NCI-H2081 treated with DMSO at 0.1 percent for 48 hours (cell line): ENCODE measurements around the gene VWA3B.
"Not testable (repeated sequence)": the region's sequence is repeated elsewhere in the genome, so short reads cannot be mapped to it uniquely, and the experiment has no call there.

ENCODE experiments used
- DNase-seq: peaks from one replicate; lab custom pipeline; 2025; lab: John Stamatoyannopoulos, UW

The VWA3B gene

DNA sequence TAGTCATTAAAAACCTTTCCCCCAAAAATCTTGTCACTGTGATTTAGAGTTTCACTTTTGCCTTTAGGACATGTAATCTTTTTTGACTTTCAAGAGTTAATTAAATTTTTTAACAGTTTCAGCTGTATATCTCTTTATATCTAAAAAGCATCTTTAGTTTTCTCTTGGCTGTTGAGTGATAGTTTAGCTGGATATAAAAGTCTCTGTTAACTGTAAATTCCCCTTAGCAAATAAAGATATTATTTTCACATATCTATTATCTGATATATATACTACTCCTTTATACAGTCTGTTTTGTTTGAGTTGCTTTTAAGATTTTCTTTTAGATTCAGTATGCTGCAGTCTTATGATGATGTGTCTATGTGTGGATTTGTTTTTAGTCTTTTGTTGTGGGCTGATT lies 160.4 kb downstream of the VWA3B start:
- DNase-seq, result no peak

DNA sequence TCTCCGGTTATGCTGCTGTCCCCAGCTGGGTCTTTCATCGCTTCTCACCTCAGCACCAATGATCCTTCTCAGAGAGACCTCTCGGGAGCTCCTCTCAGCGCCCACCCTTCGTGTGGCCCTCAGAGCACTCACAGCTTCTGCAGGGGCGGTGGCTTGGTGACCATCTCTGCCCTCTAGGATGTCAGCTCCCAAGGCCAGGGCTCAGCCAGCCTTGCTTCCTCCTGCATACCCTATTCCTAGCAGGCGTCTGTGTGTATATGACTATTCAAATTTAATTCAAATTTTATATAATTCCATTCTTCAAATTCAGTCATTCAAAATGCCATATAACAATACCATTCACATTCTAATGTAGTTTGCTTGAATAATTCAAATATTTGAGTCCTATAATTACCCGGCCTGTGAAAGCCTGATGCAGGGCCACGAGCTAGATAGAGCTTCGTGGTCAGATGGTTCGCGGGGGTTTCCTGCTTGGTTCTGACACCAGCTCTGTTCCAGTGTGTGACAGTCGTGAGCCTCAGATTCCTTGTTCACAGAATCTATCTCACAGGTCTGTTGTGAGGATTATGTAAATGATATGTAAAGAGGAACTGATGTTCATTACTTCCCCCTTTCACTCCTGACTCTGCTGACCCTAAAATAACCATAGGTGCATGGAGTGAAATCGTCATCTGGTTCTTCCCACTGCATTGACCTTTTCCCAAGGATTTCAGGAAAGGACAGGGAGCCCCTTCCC lies 165.2 kb downstream of the VWA3B start:
- DNase-seq, result no peak

DNA sequence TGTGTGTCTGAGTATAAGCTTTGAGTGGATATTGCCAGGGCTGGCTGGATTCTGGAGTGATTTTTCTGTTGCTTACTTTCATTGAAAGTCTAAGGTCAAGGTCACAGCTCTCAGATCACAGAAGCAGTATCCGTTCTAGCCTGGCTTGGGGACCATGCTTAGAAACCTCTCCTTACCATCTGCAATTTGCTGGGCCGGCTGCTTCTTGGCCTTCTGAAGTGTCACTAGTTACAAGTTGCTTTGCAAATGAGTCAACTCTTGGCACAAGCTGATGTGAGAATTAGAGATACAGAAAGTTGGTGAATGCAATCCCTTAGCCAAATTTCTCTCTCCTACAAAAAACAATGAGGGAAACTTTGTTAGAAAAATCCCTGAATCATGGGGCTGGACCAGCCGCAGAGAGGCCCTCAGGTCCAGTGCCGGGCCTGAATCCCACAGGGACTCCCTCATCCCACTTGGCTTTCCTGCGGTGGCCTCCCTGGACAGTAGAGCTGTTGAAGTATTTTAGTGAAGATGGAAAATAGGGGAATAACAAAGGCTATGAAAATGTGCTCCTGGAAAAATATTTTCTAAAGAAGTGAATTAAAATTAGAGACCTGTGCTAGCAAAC lies 166.6 kb downstream of the VWA3B start:
- no peak for DNase-seq

DNA sequence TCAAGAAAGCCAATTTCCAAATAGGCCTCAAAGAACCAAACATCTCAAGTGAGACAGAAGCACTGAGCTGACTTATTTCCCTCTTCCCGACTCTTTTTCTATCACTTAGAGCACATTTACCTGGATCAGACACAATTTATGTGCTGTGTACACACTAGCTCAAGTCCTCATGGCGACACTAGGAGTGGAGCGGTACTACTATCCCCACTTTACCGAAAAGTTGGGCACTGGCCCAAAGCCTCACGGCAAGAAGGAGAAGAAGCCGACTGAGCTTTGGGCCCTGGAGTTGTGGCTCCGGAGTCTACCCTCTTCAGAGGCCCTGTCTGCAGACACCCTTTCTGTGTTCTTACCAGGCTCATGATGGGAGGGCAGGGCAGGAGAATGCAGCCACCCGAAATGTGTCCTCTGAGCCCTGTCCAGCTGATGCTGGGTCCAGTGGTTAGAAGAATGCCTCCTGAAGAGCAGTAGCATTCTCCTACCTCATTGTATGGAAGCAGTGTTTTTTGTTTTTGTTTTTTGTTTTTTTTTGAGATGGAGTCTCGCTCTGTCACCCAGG lies 167.6 kb downstream of the VWA3B start:
- DNase-seq, result no peak

DNA sequence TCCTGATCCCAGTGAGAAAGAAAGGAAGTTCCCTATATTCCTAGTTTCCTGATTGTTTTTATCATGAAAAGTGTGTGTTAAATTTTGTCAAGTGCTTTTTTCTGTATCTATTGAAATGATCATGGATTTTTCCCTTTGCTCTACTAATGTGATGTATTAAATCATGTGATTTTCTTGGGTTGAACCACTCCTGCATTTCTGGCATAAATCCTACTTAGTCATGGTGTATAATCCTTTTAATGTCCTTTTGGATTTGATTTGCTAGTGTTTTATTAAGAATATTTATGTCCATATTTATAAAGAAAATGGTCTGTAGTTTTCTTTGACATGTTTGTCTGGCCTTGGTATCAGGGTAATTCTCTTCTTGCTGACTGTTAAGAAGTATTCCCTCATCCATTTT lies 171.9 kb downstream of the VWA3B start:
- DNase-seq, result no peak

DNA sequence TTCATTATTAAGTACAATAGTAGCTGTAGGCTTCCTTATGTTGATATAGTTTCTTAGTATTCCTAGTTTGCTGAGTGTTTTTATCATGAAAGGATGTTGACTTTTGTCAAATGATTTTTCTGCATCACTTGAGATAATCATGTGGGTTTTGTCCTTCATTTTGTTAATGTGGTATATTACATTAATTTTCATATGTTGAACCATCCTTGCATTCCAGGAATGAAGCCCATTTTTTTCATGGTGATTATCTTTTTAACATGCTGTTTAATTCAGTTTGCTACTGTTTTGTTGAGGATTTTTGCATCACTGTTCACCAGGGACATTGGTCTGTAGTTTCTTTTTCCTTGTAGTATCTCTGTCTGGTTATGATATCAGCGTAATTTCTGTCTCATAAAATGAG lies 176.4 kb downstream of the VWA3B start:
- DNase-seq, result no peak

DNA sequence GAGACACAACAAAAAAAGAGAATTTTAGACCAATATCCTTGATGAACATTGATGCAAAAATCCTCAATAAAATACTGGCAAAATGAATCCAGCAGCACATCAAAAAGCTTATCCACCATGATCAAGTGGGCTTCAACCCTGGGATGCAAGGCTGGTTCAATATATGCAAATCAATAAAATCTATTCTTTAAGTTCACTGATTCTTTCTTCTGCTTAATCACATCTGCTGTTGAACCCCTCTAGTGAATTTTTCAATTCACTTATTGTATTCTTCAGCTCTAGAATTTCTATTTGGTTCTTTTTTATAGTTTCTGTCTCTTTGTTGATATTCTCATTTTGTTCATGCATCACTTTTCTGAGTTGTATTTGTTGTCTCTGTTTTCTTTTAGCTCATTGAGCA lies 181.3 kb downstream of the VWA3B start:
- not testable (repeated sequence) for DNase-seq

DNA sequence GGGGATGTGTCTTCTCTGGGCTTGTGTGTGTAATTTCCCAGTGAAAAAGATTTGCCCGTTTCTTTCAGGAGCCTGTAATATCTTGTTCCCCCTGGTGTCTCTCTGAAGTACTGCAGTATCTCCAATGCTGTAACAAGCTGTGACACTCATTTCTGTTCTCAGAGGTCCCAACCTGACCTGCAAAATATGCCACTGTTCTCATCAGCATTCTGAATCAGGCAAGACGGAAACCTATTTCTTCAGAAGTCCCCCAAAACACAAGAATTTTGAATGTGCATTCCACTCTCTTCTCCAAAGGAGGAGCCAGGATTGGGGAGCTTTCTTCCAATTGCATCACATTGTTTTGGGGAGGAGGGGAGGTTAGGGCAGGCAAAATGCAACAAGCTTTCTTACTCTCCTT lies 182.3 kb downstream of the VWA3B start:
- DNase-seq, result no peak

DNA sequence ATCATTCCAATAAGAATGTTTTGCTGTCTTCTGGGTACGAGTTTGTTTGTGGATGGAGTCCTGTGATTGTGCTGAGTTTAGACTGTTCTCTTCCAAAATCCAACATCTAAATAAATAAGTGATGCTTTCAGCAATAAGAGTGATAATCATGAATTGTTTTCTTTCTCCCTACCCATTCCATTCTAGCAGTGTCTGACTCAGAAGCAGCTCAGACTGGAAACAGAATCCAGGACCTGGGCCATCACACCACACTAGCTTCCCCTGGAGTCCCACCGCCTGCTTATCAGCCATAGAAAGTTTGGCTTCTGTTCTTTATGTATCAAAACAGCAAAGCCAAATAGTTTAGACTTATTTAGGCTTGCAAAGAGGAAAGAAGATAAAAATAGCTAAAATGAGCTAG lies 182.9 kb downstream of the VWA3B start:
- DNase-seq, result no peak

DNA sequence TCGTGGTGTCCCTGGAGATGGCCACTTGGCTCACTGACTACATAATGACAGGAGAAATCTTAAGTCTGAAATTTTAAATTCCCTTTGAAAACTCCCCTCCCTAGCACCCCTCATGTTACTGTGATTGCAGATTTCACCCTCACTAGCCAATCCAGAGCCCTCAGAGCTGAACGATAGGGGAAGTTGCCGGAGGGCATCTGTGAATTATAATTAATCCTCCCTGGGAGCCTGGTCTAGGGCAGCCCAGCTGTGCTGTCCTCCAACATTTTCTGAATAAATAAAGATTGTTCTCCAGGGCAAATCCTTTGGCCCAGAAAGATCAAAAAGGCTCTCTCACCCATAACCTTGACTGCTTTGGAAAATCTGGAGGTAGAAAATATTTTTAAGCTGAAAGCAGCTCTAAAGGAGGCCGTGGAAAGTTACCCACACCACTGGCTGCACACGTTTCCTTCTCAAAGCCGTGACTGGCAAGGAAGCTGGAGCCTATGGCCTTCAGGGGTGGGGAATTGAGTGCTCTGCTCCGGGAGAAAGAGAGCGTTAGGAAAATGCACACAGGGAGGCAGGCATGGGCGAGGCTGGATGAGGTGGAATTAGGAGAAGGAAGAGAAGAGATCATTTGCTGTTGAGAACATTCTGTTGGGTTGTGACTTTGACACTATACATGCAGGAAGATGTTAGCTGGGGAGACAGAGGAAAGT lies 190.3 kb downstream of the VWA3B start:
- DNase-seq, result no peak

DNA sequence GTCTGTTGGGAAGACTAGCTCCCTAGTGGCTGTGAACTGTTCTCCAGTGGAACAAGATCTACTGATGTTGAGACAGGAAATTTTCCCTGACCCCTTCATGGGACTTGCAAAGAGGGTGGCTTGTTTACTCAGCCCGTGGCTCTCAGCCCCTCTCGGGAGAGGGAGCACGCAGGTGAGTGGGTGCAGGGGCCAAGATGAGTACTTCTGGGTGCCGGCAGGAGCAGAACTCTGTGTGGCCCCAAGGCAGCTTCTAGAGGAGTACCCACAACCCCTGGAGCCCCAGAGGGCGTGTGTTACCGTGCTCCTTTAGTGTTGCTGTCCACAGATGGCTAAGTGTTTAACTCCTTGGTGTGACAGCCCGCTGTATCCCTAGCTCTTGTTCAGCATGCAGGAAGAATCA lies 191.1 kb downstream of the VWA3B start:
- DNase-seq, result no peak

DNA sequence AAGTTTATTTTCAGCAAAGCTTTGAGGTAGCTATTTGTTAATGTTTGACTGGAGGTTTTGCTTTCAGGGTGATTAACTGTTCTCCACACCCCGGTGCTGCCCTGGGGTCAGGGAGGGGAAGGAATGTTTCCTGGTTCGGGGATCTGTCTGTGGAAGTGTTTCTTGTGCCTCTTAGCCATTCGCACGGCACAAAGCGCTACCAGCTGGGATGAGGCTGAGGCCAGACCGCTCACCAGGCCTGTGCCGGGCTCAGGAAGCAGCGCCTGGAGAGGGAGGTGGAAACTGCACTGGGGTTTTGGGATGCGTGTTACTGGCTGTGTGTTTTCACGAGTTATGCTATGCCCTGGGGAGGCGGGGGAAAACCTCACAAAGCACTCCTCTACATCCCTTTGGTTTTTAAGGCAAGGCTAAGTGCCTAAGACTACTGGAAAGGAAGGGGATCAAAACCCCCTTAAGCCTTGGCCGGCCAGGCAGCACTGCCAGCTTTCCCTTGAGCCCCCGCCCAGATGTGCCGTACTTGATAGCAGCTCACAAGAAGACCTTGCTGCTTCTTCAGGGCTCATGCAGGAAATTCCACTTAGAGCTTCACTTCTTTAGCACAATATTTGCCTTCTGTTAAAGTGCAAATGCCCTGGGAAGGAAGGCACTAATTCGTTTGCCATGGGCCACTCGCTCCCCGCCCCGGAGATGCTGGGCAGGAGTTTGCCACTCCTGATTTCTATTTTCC lies 193.6 kb downstream of the VWA3B start:
- no peak for DNase-seq

DNA sequence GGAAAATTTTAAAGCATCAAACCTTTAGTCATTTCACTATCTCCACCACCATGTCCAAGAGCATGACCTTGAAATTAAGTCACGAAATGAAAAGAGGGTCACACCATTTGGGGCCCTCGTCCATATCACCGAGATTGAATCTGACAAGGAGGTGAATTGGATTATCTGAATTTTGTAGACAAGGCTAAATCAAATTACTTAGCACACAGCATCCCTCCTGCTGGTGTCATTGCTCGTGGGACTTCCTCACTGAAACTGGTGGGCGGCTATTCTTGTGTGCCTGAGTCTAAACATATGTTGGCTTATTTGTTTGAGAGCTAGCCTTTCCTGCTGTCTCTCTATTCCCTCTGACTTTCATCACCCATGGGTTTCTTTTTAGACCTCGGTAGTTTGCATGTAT lies 194.6 kb downstream of the VWA3B start:
- no peak for DNase-seq

DNA sequence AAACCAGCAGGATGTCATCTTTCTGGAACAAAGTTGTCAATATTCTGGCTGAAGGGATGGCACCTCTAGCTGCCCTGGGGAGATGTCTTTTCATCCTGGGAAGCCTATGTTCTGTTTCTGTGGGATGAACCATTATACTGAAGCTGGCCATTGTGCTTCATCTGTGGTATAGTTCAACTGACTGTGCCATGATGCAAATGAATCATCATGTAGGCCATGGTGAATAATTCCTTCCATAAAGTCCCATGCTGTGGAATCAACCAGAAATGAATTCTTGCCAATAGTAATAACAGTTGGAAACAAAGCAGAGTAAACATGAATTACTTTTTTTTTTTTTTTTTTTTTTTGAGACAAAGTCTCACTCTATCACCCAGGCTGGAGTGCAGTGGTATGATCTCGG lies 195.1 kb downstream of the VWA3B start:
- no peak for DNase-seq

DNA sequence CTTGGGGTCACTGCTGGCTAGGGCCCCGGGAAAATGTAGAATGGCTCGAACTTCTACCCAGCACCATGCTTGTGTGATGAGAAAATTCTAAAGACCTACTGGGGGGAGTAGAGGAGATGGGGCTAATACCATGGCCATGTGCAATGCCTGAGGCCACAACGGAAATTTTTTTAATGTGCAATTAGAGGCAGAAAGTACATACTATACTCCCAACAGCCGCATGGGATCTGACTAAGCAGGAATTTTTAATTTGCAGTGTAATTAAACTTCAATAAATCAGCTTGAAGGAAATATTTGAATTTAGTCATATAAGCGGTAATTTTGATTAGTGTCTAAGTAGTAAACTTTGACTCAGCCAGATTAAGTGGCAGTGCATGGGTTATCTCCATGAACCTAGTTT lies 206.1 kb downstream of the VWA3B start:
- DNase-seq, result no peak

DNA sequence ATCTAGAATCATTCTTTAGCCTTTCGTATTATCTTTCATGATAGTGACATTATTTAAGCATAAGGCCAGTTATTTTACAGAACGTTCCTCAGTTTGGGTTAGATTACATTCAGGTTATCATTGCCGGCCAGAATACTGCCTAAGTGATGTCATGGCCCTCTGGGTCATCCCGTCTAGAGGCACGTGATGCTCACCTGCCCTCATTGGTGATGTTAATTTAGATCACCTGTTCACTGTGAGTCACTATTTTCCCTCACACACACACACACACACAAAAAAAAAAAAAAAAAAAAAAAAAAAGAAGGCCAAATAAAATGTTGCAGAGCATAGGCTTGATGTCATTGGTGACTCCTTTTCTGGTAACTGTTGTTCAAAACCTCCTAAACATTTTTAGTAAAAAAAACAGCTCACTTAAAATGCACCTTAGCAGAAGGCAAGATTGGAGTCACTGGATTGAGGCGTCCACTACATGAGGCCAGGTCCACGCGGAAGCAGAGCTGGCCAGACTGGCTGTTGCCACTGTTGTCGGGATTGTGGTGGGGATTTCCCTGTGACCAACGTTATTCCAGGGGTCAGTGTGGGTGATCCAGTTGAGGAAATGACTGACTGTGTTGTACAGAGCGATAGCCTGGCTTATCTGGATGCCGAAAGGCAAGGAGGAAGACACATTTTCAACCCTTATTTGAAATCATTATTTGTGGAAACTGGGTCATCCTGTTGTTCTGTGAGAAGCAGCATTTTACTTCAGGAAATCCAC lies 207.1 kb downstream of the VWA3B start:
- DNase-seq, result no peak

DNA sequence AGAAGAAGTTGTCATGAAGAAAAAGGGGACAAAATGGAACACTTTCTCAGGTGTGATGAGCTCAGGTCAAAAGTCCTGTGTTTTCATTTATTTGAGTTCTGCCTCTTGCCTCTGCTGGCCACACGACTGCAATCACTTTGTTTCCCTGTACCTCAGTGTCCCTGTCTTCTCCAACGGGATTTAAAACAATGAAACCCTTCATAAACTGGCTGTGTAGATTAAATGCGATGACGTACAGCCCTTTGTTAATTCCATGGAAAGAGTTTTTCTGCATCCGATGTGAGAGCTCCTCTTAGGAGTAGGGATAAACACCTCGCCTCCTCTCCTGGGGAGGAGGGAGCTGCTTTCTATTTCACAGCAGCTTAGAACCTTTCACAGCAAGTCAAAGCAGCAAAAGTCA lies 207.7 kb downstream of the VWA3B start:
- DNase-seq, result no peak

DNA sequence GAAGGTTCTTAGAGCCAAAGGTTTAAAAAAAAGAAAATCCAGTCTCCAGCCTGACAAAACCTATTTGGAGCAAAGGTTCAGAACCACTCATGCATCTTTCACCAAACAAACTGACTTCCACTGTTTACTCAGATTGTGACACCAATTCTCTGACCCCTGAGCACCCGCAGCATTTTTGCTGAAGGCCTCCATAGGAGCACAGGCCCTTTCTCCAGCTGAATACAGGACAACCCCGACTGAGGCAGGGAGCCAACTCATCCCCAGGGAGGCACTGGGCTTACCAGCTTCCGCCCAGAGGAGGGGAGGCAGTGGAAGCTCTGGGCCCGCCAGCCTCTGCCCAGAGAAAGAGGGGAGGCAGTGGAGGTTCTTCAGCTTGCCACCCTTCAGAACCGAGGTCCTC lies 208.3 kb downstream of the VWA3B start:
- no peak for DNase-seq

DNA sequence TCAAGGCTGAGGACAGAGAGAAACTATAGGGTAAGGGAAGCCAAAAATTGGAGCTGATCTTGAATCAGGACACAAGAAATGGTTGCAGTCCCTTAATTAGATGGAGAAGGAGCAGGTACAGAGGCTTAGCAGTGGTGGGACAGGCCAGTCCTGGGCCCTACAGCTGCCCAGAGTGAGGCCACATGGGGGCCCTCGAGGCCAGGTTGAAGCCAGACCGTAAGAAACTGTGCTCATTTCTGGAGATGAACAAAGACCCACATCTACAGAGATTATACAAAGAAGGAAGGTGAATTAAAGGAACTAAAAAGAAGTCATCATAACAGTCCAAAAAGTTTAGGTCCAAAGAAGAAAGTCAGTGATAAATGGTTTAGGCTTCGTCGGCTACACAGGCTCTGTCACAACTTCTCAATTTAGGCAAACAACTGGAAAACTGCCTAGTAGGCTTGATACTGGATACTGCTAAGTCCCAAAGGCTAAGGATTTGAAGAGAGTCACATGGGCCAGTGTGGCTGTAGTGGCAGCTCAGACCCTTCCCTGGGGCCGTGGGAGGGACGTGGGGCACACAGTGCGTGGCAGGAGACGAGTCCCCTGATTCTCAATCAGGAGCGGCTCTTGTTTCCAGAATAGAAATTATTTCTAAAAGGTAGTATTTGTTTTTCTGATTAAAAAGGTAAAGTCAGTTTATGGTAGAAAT lies 208.9 kb downstream of the VWA3B start:
- no peak for DNase-seq

DNA sequence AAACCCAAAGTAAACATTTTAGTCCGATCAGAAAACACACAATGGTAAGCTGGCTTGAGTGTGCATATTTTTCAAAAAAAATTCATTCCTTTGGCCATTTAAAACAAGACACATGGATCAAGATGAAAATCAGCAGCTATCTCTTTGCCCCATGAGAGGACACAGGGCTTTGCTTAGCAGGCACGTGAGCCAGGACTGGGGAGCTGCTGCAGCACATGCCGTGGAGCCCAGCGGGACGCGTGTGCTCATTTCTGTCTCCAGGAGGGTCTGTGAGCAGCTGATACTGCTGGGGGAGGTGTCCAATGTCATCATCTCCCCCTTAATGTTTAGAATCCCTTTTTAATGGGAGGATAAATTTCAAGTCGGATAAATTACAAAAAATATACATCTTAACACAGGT lies 209.5 kb downstream of the VWA3B start:
- DNase-seq, result no peak
